GM19238 (cell line): ENCODE measurements around the gene FUT7.

ENCODE experiments used
- DNase-seq: peaks from one replicate; pipeline ENCODE4 v3.0.0; 2011; ENCODE audit warnings: low spot score; ENCODE audit not compliant: insufficient read length

FUT7 gene

DNA sequence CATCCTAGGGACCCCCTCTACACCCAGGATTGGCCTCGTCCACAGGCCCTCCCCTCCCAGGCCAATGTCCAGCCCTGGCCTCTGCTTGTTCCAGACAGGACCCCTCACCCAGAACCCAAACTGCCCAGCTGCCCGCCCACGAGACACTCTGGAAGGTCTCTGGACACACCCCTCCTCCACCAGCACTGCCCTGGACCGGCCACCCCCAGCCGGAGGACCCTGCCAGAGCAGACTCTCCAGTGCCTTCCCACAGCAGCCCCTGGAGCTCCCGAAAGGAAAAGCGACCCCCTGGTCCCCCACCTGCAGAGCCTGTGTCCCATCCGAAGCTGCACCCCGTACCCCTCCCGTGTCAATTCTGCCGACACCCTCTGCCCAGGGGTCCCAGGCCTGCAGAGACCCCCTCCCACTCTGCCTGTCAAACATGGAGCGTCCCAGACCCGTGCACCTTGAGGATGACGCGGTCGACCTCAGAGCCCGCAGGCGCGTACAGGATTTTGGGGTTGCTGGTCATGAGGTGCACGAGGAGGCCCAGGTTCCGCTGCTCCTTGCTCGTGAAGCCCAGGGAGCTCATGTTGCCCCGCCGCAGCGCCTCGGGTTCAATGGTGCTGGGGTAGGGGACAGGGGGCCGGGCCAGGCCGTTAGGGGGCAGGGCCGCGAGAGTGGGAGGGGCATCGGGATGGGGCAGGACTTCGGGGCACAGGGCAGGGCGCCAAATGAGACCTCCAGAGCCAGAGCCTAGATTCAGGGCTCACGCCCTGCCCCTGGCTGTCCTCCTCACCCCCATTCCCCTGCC is 11.8 kb downstream of the FUT7 start:
- no peak for DNase-seq

DNA sequence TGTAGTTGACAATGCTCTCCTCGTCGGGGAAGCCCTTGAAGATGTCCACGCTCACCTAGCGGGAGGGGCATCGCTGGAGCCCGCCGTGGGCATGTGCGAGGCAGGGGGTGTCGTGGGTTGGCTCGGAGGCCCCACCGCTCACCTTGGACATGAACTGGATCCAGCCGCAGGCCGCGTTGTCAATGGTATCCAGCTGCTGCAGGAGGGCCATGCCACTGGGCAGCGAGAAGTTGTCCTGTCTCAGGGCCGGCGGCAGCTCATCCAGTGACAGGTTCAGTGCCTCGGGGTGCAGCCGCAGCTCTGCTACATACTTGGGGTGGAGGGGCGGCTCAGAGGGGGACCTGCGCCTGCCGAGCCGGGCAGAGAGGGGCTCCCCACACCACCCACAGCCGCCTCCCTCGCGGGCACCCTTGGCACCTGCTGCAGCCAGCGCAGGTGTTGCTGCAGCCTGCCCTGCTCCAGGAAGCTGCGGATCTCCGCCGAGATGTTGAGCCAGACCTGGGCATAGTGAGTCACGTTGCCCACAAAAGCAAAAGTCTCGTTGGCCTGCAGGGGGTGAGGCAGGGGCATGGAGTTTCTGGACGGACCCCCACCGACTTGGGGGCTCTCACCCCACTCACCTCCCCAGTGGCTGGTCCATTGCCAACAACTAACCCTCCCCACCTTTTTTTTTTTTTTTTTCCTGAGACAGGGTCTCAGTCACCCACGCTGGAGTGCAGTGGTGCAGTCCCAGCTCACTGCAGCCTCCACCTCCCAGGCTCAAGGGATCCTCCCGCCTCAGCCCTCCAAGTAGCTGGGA is 12.9 kb downstream of the FUT7 start:
- DNase-seq, result no peak

DNA sequence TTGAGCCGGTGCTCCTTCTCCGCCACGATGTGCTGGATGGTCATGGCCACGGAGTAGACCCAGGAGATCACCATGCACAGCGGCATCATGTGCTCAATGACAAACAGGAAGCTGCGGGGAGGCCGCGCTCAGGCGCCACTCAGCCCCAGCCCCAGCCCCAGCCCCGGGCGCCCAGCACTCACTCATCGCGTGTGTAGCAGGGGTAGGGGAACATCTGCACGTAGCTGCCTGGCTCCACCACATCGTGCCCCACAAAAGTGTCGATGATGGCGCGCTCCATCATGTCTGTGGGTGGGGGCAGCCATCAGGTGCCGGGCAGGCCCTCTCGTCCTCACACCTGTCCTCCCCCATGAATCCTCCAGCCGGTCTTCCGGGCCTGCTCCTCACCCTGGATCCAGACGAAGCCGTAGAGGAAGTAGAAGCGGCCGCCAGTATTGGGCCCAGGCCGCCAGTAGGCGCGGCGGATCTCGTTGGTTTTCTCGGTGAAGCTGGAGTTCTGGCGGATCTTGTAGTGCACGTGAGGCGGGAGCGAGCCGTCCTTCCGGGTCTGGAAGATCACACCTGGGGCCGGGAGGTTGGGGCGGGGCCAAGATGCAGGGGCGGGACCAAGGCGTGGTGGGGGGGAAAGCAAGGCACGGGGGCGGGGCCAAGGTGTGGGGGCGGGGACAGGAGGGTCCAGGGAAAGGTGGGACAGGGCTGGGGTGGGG is 13.9 kb downstream of the FUT7 start:
- no peak for DNase-seq

DNA sequence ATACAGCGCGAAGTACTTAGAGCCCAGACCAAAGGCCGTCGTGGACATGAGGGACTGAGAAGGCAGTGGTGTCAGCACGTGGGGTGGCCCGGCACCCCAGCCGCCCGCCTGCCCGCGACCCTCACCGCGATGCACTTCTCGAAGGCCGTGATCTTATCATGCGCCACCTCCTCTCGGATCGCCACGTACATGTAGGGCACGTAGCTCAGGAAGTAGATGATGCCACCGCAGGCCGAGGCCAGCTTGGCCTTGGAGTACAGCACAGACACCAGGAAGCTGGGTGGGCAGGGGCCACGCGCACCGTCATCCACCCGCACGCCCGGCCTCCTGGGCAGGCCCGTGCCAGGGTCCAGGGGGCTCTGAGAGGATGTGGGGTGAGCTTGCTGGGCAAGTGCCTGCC is 14.8 kb downstream of the FUT7 start:
- DNase-seq, result no peak

DNA sequence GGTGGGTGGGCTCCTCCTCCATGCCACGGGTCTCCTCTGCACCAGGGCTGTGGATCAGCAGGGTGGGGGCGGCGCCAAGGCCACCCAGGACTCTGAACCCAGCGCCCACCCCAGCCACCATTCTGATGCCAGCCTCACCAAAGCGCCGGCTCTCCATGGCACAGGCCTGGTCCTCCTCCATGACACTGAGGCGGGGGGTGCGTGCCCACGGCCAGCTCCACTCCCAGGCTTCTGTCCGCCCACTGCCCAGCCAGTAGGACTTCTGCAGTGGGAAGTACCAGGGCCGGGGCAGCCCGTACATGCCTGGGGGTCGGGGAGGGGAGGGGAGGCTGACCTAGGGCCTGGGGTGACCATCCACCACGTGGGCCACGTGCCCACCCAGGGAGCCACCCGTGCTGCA is 15.5 kb downstream of the FUT7 start:
- DNase-seq, result no peak

DNA sequence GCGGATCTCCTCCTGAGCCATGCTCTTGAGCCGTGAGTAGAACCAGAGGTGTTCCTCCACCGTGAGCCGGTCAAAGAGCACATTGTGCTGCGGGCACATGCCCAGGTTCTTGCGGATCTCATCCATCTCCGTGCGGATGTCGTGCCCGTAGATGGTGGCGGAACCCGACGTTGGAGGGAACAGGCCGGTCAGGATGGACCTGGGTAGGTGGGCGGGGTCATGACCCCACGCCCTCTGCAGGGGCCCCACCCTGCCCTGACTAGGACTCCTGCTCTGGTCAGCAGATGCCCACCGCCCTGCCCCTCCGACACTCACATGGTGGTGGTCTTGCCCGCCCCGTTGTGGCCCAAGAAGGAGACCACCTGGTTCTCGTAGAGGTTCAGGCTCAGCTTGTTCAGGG is 15.9 kb downstream of the FUT7 start:
- no peak for DNase-seq

DNA sequence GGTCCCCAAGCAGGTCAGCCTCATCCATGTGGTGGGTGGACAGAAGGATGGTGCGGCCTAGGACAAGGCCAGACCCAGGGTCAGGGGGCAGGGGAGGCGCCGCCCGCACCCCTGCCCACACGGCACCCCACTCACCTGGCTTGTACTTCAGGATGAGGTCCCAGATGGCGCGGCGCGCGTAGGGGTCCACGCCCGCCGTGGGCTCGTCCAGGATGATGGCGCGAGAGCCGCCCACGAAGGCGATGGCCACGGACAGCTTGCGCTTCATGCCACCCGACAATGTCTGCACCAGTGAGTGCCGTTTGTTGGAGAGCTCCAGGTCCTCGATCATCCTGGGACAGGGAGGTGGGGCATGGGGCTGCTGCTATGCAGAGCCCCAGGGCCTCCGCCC is 16.4 kb downstream of the FUT7 start:
- no peak for DNase-seq

DNA sequence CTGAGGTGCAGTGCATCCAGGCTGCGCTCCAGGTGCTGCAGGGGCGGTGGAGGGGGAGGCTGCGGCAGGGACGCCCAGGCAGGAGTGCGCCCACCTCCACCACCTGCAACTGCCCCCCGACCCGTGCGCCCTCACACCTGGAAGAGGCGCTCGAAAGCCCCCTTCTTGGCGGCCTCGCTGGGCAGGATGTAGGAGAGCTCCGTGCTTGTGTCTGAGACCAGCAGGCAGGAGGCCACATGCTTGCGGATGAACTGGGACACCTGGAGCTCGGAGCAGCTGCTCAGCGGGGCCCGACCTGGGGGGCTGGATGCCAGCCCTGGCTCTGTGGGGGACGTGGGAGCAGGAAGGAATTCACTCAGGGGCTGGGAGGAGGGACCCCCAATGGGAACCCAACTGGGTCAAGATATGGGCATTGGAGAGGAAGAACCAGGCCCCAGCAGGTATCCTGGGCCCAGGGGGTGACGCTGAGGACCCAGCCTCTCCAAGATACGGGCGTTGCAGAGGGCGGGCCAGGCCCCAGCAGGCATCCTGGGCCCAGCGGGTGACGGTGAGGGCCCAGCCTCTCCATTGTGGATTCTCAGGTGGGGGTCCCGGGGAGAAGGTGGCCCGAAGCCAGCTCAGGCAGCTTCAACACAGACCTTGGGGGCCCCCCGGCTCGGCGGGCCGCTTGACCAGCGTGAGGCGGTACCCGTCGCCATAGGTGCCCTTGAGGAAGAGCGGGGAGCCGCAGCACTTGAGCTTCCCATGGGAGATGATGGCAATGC is 16.9 kb downstream of the FUT7 start:
- DNase-seq, result no peak

DNA sequence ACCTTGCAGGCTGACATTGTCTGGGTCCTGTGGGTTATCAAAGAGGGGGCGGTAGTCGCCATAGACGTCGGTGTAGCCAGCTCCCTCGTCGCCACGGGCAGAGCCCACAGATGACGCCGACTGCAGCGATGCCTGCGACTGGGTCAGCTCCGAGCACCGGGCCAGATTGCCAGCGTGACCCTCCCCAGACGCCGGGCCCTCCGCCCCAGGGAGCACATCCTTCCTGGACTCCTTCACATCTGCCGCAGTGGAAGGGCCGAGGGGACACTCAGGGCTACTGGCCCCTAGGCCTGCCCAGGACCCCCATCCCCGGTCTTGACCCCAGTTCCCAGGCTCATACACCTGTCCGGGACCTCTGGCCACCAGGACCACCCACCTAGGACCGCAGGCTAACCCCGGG is 17.7 kb downstream of the FUT7 start:
- no peak for DNase-seq

DNA sequence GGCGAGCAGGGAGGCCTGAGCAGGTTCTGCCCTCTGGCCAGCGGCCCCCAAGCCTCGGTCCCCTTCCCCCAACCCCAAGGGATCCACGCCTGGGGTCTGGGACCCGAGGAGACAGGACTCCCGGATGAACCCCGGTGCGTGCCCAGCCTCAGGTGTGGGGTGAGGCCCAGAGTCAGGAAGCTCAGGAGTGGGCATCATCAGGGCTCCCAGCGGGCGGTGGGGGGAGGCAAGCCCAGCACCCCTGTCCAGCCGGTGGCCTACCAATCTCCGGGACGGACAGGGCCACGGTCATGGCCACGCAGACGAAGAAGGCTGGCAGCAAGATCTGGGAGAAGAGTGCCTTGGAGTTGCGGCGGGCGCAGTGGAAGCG is 18.3 kb downstream of the FUT7 start:
- no peak for DNase-seq

DNA sequence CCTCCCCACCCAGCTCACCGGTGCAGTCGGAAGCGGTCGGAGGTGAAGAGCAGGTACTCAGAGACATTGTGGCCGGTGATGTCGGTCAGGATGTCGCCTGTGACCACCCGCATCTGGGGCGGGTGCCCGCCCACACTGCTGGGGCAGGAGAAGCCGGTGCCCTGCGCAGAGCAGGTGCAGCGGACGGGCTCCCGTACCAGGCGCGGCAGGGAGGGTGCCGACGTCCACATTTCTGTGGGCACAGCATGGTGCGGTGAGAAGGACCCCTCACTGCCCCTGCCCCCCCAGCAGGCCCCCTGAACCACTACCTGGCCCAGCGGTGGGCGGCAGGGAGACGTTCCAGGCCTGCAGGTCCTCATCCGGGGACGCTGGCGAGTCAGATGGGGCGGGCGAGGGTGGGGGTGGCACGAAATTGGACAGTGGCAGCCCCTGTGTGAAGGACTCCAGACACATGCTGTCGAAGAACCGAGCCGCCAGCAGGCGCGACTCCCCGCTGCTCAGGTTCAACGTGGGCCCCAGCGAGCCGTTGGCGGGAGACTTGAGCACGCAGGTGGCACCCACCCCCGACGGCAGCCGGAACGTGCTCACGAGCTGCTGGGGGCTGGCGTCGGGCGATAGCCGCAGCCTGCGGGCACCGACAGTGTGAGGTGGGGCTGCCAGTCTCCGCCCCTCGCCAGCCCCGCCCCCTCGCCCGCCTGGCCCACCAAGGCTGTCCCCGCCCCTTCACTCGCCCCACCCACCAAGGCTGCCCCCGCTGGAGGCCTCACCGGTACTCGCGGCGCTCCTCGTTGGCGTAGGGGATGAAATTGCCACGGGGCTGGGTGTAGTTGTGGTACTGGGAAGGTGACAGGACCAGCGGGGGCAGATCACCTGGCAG is 19.0 kb downstream of the FUT7 start:
- DNase-seq, result no peak

DNA sequence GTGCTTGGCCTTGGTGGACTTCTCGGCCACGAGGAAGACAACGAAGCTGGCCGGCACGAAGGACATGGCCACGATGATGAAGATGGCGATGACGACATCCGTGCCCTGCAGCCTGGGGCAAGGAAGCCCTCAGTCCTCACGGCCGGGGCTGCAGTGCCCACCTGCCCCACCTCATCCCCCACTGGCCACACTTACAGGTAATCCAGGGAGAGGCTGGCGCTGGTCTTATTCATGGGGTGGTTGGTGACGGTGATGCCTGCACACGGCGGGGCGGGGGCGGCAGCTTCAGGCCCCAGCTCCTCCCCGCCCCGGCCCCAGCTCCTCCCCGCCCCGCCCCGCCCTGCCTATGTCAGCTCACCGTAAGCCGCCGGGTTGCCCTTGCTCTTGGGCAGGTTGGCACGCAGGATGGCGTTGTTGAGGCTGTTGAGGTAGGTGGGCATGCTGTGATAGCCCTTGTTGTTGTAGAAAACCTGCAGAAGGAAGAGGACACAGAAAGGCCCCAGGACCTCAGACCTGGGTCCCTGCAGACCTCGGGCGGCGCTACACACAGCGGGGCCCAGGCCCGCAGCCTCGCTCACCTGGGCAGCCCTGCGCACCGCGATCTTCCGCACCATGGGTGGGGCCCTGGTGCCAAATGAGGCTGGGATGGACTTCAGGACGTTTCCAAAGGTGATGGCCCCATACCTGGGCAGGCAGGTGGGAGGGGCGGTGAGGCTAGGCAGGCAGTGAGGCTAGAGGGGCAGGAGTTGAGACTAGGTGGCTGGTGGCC is 19.8 kb downstream of the FUT7 start:
- DNase-seq, result no peak

DNA sequence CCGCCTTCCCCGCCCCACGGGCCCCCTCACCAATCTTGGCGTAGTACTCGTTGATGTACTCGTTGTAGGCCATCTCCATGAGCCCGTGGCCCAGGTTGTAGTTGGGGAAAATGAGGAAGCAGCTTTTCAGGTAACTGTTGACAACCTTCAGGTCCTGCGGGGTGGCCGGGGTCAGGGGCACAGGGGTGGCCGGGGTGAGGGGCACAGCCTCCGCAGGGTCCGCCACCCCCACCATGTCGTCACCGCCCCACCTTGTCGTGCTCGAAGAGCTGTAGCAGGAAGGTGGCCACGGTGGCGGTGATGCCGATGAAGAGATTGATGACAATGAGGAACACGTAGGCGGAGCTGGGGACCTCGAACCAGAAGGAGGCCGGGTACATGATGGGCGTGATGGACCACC is 20.7 kb downstream of the FUT7 start:
- no peak for DNase-seq

DNA sequence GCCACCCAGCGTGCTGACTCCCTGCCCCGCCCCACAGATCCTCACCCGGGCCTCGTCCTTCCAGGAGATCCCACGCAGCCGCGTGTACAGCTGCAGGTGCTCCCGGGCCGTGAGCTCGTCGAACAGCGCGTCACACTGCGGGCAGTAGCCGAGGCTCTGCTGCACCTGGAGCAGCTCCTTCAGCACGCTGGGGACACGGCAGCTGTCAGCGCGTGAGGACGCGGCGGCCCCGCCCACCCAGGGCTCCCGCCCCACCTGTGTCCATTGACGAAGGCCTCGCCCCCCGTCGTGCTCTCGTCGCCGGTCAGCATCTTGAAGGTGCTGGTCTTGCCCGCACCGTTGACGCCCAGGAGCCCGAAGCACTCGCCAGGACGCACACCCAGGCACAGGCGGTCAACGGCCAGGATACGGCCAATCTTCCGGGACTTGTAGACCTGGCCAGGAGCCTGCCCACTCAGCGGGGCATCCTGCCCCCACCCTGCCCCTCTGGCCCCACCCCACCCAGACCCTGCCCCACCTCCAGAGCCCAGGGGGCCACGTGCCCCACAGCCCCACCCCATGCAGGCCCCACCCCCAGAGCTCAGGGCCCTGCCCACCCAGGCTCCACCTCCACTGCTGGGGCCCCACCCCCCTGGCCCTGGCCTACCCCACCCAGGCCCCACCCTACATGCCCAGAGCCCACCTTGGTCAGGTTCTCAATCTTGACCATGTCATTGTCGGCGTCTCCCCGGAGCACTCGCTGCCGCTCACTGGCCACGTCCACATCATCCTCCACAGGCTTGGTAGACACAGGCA is 21.8 kb downstream of the FUT7 start:
- DNase-seq, result no peak

DNA sequence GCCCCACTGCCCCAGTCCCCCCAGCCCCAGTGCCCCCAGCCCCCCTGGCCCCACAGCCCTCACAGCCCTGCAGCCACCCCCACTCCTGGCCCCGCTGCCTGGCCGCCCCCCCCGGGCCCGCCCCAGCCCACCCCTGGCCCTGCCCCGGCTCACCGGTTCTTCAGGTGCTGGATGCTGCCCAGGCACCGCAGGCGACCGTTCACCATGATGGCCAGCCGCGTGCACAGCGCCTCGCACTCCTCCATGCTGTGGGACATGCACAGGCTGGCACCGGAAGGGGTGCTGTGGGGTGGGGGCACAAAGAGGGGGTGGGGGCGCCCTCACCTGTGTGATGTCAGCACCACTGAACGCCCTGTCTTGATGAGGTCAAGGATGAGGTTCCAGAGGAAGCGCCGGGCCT is 22.7 kb downstream of the FUT7 start:
- DNase-seq, result no peak

DNA sequence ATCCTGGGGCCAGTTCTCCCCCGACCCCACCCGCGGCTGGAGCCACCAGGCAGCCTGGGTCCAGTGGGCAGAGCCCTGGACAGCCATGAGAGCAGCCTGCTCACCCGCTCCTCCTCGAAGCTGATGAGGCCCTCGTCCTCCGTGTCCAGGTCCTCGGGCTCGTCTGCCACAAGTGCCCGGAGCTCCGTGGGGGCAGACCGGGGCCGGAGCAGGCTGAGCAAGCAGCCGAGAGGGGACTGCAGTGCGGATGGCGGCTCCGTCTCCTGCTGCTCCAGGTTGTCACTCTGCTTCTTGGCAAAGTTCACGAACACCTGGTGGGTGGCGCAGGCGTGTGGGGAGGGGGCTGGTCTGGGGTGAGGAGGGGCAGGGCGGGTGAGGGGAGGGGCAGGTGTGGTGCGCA is 23.6 kb downstream of the FUT7 start:
- DNase-seq, result no peak

DNA sequence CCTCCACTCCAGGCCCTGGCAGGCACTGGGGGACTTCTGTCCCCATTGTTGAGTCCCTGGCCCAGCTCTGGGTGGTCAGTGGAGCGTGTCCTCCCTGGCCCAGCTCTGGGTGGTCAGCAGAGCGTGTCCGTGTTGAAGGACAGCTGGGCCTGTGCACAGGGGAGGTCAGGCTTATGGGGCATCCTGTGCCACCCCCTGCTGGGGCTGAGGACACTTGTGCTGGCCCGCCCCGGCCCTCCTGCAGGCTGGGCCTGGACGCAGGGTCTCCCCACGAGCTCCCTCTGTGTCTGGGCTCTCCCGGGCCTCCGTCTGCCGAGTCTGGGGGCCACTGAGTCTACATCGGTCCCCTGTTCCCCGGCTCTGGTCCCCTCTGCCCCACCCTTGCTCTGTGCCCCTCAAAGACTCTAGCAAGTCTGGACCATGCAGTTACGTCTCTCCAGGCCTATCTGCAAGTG is 24.0 kb downstream of the FUT7 start:
- DNase-seq, result no peak

DNA sequence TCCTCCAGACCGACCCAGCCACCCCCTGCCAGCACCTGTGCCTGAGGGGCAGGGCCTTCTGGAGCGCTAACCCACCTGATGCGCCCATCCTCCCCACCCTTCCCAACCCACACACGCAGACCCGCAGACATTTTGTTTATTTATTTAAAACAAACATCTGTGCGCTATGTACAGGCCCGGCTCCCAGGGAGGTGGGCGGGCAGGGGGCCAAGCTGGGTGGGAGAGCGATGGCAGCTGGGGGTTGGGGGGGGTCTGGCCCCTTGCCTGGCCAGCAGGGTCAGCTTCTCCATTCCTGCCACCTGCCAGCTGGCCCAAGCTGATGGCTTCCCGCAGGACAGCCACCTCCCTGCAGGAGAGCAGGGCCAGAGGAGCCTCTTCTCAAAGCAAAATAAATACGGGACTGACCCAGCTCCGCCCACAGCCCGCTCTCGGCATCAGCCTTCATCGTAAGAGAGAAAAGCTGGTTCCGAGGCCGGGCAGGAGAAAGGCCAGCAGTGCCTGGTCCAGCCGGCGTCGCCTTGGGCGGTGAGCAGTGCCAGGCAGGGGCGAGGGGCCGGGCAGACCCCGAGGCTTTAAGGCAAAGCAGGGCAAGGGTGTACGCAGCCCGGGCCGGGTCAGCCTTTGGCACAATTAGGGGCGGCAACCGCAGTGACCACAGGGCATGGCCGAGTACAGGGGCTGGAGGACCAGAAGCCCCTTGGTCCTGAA is 24.6 kb downstream of the FUT7 start:
- no peak for DNase-seq
